Karpas-422 (cell line): ENCODE data around the gene BASP1. TPM values are rescaled to one million over a fixed set of nuclear protein-coding genes. Genes with fewer than 3 reads are reported as not detected.

Experiments used
- DNase-seq: peaks from one replicate; pipeline ENCODE4 v3.0.0-alpha.2; 2015
- H2AFZ ChIP-seq: fragments of 200-600 bp; sonication (generic); 2 replicates; pipeline ENCODE4 v1.6.1; 2014; ENCODE audit warnings: antibody characterized with exemption, low read length, mixed read lengths
- H3K27ac ChIP-seq: fragments of 200-600 bp; sonication (generic); 2 replicates; pipeline ENCODE4 v1.5.1; 2014; ENCODE audit warnings: mild to moderate bottlenecking, low read length, moderate library complexity
- H3K27me3 ChIP-seq: fragments of 200-600 bp; sonication (generic); 2 replicates; pipeline ENCODE4 v1.6.1; 2014; ENCODE audit warnings: low read length, mixed read lengths
- H3K36me3 ChIP-seq: fragments of 200-600 bp; sonication (generic); 2 replicates; pipeline ENCODE4 v1.6.1; 2014; ENCODE audit warnings: low read length, mixed read lengths; ENCODE audit not compliant: insufficient read depth
- H3K4me1 ChIP-seq: fragments of 200-600 bp; sonication (generic); 2 replicates; pipeline ENCODE4 v1.6.1; 2014; ENCODE audit warnings: mild to moderate bottlenecking, low read length, mixed read lengths
- H3K4me2 ChIP-seq: fragments of 200-600 bp; sonication (generic); 2 replicates; pipeline ENCODE4 v1.6.1; 2014; ENCODE audit warnings: low read length, low read depth, mild to moderate bottlenecking; ENCODE audit not compliant: poor library complexity, severe bottlenecking
- H3K4me3 ChIP-seq: fragments of 200-600 bp; sonication (generic); 2 replicates; pipeline ENCODE4 v1.5.1; 2014; ENCODE audit warnings: mild to moderate bottlenecking, antibody characterized with exemption, low read length, mixed read lengths
- H3K79me2 ChIP-seq: fragments of 200-600 bp; sonication (generic); 2 replicates; pipeline ENCODE4 v1.6.1; 2014; ENCODE audit warnings: mild to moderate bottlenecking, low read length, mixed read lengths
- H3K9ac ChIP-seq: fragments of 200-600 bp; sonication (generic); 2 replicates; pipeline ENCODE4 v1.6.0; 2014; ENCODE audit warnings: low read length
- H3K9me2 ChIP-seq: fragments of 200-600 bp; sonication (generic), shearing (Covaris generic); replicated peaks from 2 replicates; pipeline ENCODE4 v1.6.0; 2014; ENCODE audit warnings: mild to moderate bottlenecking, low read length, moderate library complexity; ENCODE audit not compliant: insufficient read depth
- H3K9me3 ChIP-seq: fragments of 300-700, 200-600 bp; sonication (generic); 2 replicates; pipeline ENCODE4 v1.6.1; 2014; ENCODE audit warnings: low read length, mixed read lengths
- H4K20me1 ChIP-seq: fragments of 200-600 bp; sonication (generic); 2 replicates; pipeline ENCODE4 v1.6.1; 2014; ENCODE audit warnings: mild to moderate bottlenecking, antibody characterized with exemption, low read length, low read depth; ENCODE audit not compliant: insufficient read depth
- total RNA-seq: library from RNA; depleted of rRNA; stranded (reverse); fragments of >200 nt; shearing (Covaris generic); gene quantifications from 2 replicates; pipeline ENCODE4 v1.2.3, GENCODE V29; 2014; ENCODE audit warnings: low replicate concordance

Gene BASP1
- total RNA-seq, 1 experiment from 2014 or later = 25.8 TPM

- Histone ChIP-seq H3K9me3 (no peaks in the 10 kb centered on the region), H2AFZ (no peak overlapping the region), H3K79me2 (no peaks in the 10 kb centered on the region), H3K27me3 (no peaks in the 10 kb centered on the region), H3K4me1 (no peaks in the 10 kb centered on the region), H3K27ac (no peak overlapping the region), H3K9ac (no peak overlapping the region), H4K20me1 (no peaks in the 10 kb centered on the region), H3K4me2 (no peak overlapping the region), H3K4me3 (no peak overlapping the region), H3K36me3 (no peaks in the 10 kb centered on the region), H3K9me2 (no peaks in the 10 kb centered on the region)
- DNase-seq = no peak
These were observed 20.7 kb upstream of the BASP1 start for GRCh38 chr5:17196697-17197096.

- H3K4me3 ChIP-seq = no peak overlapping the region
- H4K20me1 ChIP-seq = no peaks in the 10 kb centered on the region
- no peak overlapping the region for H3K4me2 ChIP-seq
- H3K9ac ChIP-seq = no peak overlapping the region
- no peak overlapping the region for H3K27ac ChIP-seq
- no peaks in the 10 kb centered on the region for H3K27me3 ChIP-seq
- peak; percentile 84 for DNase-seq
- H2AFZ ChIP-seq = no peak overlapping the region
- H3K9me2 ChIP-seq = no peaks in the 10 kb centered on the region
- no peaks in the 10 kb centered on the region for H3K9me3 ChIP-seq
- no peaks in the 10 kb centered on the region for H3K36me3 ChIP-seq
- H3K4me1 ChIP-seq = no peaks in the 10 kb centered on the region
- no peaks in the 10 kb centered on the region for H3K79me2 ChIP-seq
These were observed 13.9 kb upstream of the BASP1 start for GRCh38 chr5:17203329-17204132.

DNA sequence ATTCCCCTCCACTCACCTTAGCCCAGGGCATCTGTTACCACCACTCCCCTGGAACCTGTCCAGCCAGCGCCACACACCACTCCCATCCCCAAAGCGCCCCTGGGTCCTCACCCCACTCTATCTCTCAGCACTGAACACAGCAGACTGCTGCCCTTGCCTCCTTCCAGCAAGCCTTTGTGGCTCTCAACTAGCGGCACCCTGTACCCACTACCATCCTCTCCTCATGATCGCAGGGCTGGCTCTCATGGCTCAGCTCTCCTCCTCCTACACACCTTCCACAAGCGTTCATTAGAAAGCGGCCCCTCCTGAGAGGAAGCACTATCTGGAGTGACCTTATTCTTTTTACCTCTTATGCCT lies 13.3 kb upstream of the BASP1 start:
- Histone ChIP-seq H3K9me3 (no peaks in the 10 kb centered on the region), H4K20me1 (no peaks in the 10 kb centered on the region), H3K36me3 (no peaks in the 10 kb centered on the region), H3K9ac (no peak overlapping the region), H2AFZ (no peak overlapping the region), H3K27ac (no peak overlapping the region), H3K4me1 (no peaks in the 10 kb centered on the region), H3K79me2 (no peaks in the 10 kb centered on the region), H3K4me3 (no peak overlapping the region), H3K4me2 (no peak overlapping the region), H3K27me3 (no peaks in the 10 kb centered on the region), H3K9me2 (no peaks in the 10 kb centered on the region)
- no peak for DNase-seq

GRCh38 chr5:17206021-17206420 lies 11.4 kb upstream of the BASP1 start:
- H3K9ac ChIP-seq = no peak overlapping the region
- no peaks in the 10 kb centered on the region for H3K4me1 ChIP-seq
- H3K4me3 ChIP-seq = no peak overlapping the region
- no peaks in the 10 kb centered on the region for H3K9me3 ChIP-seq
- no peaks in the 10 kb centered on the region for H4K20me1 ChIP-seq
- no peak overlapping the region for H3K27ac ChIP-seq
- no peak overlapping the region for H3K4me2 ChIP-seq
- no peaks in the 10 kb centered on the region for H3K79me2 ChIP-seq
- no peaks in the 10 kb centered on the region for H3K9me2 ChIP-seq
- no peaks in the 10 kb centered on the region for H3K27me3 ChIP-seq
- no peaks in the 10 kb centered on the region for H3K36me3 ChIP-seq
- DNase-seq = no peak
- no peak overlapping the region for H2AFZ ChIP-seq

- DNase-seq = no peak
- Histone ChIP-seq H3K4me3 (no peak overlapping the region), H3K27ac (no peak overlapping the region), H3K4me1 (peaks cover 17% of the 10 kb centered on the region), H3K4me2 (no peak overlapping the region), H3K9me3 (no peaks in the 10 kb centered on the region), H4K20me1 (no peaks in the 10 kb centered on the region), H2AFZ (no peak overlapping the region), H3K9ac (no peak overlapping the region), H3K9me2 (no peaks in the 10 kb centered on the region), H3K36me3 (no peaks in the 10 kb centered on the region), H3K27me3 (no peaks in the 10 kb centered on the region), H3K79me2 (no peaks in the 10 kb centered on the region)
These were observed 5.2 kb upstream of the BASP1 start for GRCh38 chr5:17212191-17212590.

- Histone ChIP-seq H3K9me3 (no peaks in the 10 kb centered on the region), H3K9me2 (no peaks in the 10 kb centered on the region), H3K79me2 (no peaks in the 10 kb centered on the region), H2AFZ (no peak overlapping the region), H4K20me1 (no peaks in the 10 kb centered on the region), H3K4me2 (no peak overlapping the region), H3K9ac (no peak overlapping the region), H3K4me3 (no peak overlapping the region), H3K27ac (no peak overlapping the region), H3K27me3 (no peaks in the 10 kb centered on the region), H3K36me3 (no peaks in the 10 kb centered on the region), H3K4me1 (peaks cover 17% of the 10 kb centered on the region)
- DNase-seq = no peak
These were observed 4.4 kb upstream of the BASP1 start for GRCh38 chr5:17212996-17213395.

DNA sequence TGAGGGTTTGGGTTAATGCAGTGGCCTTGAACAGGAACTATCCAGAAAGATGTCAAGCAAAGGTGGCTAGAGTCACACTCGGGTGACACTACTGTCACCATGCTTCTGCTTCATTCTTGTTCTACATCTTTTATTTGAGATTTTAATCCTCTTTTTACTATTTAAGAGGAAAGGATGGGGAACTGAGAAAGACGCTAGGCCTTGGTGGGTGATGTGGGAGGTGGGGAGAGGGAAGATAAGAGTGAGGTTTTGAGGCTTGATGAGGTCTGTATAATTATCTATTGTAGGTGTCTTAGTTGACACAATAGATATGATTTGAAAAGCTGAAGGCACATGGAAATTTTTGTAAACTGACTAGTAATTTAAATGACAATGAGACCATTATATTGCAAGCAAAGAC lies 3.5 kb upstream of the BASP1 start:
- Histone ChIP-seq H4K20me1 (no peaks in the 10 kb centered on the region), H3K27me3 (no peaks in the 10 kb centered on the region), H3K4me3 (no peak overlapping the region), H3K9ac (no peak overlapping the region), H3K4me1 (peaks cover 24% of the 10 kb centered on the region), H3K36me3 (no peaks in the 10 kb centered on the region), H3K9me2 (no peaks in the 10 kb centered on the region), H3K27ac (no peak overlapping the region), H2AFZ (no peak overlapping the region), H3K9me3 (no peaks in the 10 kb centered on the region), H3K79me2 (peaks cover 3% of the 10 kb centered on the region; the same call in 1 of the 2 replicates), H3K4me2 (no peak overlapping the region)
- no peak for DNase-seq

DNA sequence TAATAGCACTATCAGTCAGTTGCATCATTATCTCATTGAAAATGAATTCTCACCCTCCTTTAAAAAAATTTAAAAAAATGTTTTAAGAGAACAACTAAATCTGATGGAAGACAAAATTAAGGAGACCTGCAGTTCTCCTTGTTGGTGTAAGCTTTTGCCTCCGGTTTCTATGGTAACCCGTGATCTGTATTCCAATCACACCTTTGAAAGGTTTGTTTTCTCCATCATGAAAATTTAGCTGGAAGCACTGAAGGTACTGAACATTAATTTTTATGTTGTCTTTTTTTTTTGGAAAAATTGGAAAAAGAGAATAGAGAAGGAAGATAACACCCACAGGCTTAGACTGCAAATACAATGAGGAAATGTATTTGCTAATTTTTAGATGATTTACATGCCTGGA lies 2.5 kb upstream of the BASP1 start:
- H3K79me2 ChIP-seq = peaks cover 11% of the 10 kb centered on the region
- H3K27me3 ChIP-seq = no peaks in the 10 kb centered on the region
- no peak for DNase-seq
- H3K36me3 ChIP-seq = no peaks in the 10 kb centered on the region
- no peak overlapping the region for H3K4me3 ChIP-seq
- no peaks in the 10 kb centered on the region; the same call in 1 of the 2 replicates for H4K20me1 ChIP-seq
- H3K27ac ChIP-seq = no peak overlapping the region
- no peak overlapping the region for H2AFZ ChIP-seq
- no peaks in the 10 kb centered on the region for H3K9me2 ChIP-seq
- peaks cover 34% of the 10 kb centered on the region for H3K4me1 ChIP-seq
- no peak overlapping the region for H3K9ac ChIP-seq
- no peaks in the 10 kb centered on the region for H3K9me3 ChIP-seq
- H3K4me2 ChIP-seq = no peak overlapping the region
